GOT3 (cell line): Measurements from ENCODE around the gene DAPK2.

ENCODE experiments used
- DNase-seq: peaks from one replicate; lab custom pipeline; 2025; ENCODE audit warnings: mixed read lengths; lab: John Stamatoyannopoulos, UW

Gene DAPK2

DNA sequence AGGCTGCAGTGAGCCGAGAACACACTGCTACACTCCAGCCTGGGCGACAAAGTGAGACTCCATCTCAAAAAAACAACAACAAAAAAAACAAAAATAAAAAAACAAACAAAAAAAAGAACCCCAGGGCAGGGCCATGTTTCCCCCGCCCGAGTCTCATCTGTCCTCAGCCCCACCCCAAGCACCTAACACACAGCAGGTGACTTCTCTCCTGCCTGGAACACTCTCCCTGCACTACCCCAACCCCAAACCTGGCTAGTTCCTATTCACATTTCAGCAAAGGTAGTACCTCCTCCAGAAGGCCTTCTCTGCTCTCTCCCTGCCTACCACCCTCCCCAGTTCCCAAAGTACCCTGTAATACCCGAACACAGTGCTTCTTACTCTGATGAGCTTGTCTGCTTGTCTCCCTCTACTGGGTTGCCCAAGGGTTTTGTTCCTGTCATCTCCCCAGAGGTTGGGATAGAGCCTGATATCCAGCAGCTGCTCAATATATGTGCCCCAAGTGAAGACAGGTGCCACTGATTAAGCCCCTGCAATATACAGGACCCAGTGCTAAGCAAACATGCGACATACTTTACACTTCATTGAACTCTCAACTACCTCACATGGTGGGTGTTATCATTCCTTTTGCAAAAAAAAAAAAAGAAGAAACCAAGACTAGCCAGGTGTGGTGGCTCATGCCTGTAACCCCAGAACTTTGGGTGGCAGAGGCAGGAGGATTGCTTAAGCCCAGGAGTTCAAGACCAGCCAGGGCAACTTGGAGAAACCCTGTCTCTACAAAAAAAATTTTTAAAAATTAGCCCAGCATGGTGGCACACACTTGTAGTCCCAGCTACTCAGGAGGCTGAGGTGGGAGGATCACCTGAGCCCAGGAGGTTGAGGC, 103.6 kb downstream of the DAPK2 start:
- no peak for DNase-seq

DNA sequence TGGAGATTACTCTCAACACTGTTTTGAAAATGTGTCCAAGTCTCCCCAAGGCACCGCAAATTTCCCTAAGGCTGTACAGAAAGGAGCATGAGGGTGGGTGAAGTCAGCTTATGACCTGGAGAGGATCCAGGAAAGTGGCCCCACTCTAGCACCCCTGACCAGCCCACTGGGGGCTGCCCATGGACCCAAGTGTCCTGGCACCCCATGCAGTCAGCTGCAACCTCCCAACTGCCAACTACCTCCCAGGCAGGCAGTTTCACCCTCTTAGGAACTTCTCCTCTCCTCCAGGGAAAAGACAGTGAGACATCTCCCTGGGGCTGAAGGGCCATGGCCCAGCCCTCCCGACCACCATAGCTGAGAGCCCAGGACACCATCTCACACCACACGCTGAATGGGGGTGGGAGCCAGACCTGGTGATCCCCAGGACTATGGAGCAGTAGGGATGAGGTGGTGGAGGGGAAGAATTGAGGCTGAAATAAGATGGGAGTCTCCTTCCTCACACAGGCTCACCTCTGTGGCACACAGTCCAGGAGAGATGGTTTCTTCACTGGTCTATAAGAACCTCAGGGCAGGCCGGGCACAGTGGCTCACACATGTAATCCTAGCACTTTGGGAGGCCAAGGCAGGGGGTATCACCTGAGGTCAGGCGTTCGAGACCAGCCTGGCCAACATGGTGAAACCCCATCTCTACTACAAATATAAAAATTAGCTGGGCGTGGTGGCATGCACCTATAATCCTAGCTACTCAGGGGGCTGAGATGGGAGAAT, 104.4 kb downstream of the DAPK2 start:
- no peak for DNase-seq

DNA sequence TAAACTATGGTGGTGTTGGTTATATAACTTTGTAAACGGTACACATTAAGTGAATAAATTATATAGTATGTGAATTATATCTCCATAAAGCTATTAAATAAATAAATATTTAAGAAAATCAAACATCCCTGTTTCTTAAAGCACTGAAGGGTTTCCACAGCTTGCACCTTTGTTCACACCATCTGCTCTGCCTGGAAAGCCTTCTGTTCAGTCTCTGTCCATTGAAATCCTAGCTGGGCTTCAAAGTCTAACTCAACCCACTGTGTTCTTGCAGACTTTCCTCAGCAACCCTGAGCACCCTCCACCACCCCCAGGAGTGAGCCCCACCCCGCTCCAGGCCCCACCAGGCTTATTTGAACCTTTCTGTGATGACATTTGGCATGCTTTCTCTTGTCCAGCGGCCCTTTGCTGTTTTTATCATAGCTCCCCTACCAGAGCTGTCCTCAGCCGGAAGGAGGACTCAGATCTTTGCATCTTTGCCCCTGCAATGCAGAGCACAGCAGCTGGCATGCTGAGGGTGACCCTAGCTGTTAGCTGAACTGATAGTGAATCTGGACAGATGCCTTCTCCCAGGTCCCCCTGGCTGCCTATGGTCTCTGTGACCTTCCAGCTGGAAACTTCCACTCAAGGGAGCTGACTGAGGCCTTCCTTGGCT, 105.2 kb downstream of the DAPK2 start:
- no peak for DNase-seq

- no peak for DNase-seq
Measured at GRCh38 chr15:63939531-63940130, 106.7 kb downstream of the DAPK2 start.

DNA sequence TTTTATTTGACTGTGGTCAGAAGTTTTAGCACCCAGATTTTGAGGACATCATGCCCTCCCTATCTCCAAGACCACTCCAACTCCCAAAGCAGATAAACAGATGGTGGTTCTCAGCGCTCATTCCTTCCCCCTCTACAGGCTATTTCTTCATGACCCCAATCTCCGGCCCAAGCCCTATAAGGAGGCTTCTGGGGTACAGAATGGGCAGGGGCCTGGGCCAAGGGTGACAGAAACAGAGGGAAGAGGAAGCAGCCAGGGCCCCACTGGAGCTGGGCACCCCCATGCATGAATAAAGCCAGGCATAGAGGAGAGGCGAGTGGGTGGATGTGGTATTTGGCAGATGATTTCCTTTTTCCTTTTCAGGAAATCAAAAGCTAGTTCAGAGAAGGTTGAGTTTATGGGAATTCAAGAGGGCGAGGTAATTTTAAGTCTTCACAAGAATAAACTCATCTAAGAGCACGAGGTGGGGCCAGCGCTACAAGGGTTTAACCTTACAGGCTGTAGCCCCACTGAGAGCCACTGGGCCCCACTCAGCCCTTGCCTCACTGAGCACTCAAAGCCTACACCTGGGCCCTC, 107.7 kb downstream of the DAPK2 start:
- no peak for DNase-seq

- no peak for DNase-seq
Measured at GRCh38 chr15:63933522-63933921, 112.8 kb downstream of the DAPK2 start.

- DNase-seq = no peak
Measured at GRCh38 chr15:63931556-63931955, 114.7 kb downstream of the DAPK2 start.

GRCh38 chr15:63930034-63930433, 116.3 kb downstream of the DAPK2 start:
- no peak for DNase-seq

- no peak for DNase-seq
Measured at GRCh38 chr15:63928185-63928842, 118.0 kb downstream of the DAPK2 start.

DNA sequence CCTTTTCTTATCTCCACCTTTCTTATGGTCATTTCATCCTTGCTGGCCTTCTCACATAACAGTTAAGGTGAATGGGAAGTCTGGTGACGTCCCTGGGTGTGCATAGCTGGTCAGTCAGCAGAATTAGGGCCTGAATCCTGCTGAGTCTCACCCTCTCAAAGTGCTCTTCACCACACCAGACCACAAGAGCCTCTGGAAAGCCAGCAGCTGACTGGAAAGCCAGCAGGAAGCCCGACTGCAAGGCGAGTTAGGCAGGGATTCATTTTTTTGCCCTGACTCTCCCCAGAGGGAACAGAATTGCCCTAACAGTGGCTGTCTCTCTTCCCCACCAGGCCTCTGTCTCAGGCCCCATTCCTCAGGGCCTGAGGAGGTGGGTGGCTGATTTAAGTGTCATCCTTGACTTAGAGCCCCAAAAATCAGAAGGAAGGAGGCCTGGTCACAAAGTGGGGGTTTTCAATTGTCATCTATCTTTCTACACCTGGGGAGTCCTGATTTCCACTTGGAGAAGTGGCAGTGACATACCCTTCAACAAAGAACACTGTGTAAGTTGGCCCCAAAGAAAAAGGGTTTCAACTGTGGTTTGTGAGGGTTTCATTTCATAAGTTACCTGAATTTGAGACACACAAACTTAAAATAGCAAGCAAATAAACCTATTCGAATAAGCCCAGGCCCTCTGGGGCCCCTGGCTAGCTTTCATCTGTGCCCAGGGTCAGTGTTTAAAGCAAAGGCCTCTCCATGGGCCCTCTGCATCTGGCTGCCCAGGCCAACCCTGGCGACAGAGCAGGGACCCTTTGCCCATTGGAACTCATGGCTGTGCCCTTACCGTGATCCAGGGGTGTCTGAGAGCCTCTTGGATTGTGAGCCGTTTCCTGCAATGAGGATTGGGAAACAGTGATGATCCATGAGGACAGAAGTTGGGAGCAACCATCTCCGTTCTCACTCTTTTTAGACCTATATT, 122.0 kb downstream of the DAPK2 start:
- DNase-seq = no peak

- DNase-seq = no peak
Measured at GRCh38 chr15:63922916-63923315, 123.4 kb downstream of the DAPK2 start.

- DNase-seq = no peak
Measured at GRCh38 chr15:63922261-63922904, 123.9 kb downstream of the DAPK2 start.

DNA sequence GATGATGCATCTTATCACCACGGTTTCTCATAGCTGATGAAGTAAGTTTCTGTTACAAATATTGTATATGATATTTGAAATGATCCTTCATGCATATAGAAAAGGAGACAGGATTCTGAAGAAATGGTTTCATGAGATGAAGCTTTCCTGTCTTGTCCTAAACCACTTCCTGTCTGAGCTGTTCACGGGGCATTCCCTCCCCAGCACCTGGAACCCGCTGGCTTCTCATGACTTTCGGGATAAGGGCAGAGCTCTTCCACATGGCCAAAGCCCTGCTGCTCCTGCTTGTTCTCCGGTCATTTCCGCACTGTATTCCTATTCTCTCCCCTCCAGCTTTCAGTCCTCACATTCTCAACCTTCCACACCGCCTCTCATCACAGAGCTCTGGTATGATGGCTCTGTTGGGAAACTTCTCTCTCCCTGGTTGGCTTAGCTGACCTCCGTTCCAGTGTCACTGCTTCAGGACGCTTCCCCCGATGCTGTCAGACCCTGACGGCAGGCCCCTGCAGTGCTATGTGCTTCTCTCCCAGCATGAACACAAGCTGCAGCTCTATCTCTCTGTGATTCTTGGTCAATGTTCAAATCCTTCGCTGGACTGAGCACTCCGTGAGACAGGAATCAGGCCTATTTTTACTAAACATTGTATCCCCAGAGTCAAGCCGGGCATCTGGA, 125.6 kb downstream of the DAPK2 start:
- DNase-seq = no peak

- no peak for DNase-seq
Measured at GRCh38 chr15:63918901-63919348, 127.4 kb downstream of the DAPK2 start.

- DNase-seq = no peak
Measured at GRCh38 chr15:63918317-63918672, 128.0 kb downstream of the DAPK2 start.

- DNase-seq = no peak
Measured at GRCh38 chr15:63917588-63918316, 128.5 kb downstream of the DAPK2 start.

GRCh38 chr15:63915873-63916771, 130.2 kb downstream of the DAPK2 start:
- no peak for DNase-seq
